Peyer's patch (tissue), 4 donors: Measurements from ENCODE around the gene CHRM4.

Experiments used
- POLR2A ChIP-seq, 2 donors: fragments of 450-650 bp; IDR thresholded peaks; one replicate each; pipeline ENCODE4 v1.5.1; 2017; ENCODE audit warnings: antibody characterized with exemption in 2 of 2, mild to moderate bottlenecking in 2 of 2, moderate library complexity in 2 of 2
- TF ChIP-seq, protein P1 (sequence below), 6 experiments: fragments of 450-650 bp in 4 of 6; fragments of 200-600 bp in 2 of 6; sonication (generic) in 1 of 6; IDR thresholded peaks; one replicate each; pipeline ENCODE4 v1.5.1; 2017 to 2019; ENCODE audit warnings: antibody characterized with exemption in 6 of 6, mild to moderate bottlenecking in 3 of 6, moderate library complexity in 1 of 6

DNA sequence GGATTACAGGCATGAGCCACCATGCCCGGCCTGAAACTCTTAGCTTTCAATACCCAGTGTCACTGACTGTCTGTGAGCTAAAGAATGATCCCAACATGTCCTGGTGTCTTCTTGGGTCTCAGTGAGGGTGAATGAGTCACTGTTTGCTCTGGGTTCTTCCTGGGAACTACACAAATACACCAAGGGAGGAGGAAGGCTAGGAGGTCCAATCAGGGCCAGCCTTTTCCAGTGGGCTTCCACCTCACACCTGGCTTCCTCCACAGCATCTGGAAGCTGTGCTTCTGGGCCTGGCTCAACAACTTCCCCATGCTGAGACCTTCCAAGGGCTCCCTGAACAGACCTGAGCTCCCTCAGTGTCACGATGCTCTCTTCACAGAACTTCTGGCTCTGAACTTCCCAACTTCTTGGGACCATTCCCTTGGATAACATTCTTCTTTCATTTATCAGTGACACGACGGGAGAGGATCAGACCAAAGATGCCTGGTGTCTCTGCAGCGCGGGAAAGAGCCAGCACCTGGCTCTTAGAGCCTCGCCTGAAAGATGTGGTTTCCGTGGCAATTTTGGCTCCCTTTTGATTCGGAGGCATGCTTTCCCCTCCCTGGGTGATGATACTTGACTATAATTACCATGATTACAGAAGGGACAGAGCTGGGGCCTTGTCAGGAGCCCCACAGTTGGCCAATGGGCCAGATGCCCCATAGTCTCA is 22.3 kb upstream of the CHRM4 start:
- TF ChIP-seq, protein P1, sequence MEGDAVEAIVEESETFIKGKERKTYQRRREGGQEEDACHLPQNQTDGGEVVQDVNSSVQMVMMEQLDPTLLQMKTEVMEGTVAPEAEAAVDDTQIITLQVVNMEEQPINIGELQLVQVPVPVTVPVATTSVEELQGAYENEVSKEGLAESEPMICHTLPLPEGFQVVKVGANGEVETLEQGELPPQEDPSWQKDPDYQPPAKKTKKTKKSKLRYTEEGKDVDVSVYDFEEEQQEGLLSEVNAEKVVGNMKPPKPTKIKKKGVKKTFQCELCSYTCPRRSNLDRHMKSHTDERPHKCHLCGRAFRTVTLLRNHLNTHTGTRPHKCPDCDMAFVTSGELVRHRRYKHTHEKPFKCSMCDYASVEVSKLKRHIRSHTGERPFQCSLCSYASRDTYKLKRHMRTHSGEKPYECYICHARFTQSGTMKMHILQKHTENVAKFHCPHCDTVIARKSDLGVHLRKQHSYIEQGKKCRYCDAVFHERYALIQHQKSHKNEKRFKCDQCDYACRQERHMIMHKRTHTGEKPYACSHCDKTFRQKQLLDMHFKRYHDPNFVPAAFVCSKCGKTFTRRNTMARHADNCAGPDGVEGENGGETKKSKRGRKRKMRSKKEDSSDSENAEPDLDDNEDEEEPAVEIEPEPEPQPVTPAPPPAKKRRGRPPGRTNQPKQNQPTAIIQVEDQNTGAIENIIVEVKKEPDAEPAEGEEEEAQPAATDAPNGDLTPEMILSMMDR (IDR thresholded peaks at IDR 0.05), result no peak
- no peak for TF ChIP-seq POLR2A (IDR thresholded peaks at IDR 0.05)
